ENCODE measurements around the gene EYS. TPM values are rescaled to one million over a fixed set of nuclear protein-coding genes. Genes with fewer than 3 reads are reported as not detected.

EYS gene
- total and polyA plus RNA-seq, 2 of the 8 experiments (the other 6 are each of a cell fraction or from before 2014, with no cell fraction given), result 0.05 to 0.13 TPM

DNA sequence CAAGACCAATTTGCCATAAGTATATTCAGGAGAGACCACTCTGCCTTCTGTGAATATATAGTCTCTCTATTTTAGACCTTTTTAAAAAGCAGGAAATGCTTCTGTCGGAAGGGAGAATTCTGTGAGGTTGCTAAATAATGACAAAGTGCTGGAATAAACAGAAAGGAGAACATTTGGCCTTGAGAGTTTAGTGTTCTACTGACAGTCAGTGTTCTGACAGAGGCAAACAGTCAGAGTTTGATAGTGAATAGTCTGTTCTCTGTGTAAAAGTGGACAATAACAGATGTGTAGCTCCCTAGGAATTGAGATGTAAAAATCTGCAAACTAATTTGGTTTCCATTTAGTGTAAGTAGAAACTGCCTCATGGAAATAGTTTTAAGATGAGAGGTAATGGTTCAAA lies 1850.8 kb downstream of the EYS start:
- no peak overlapping the region for H2BK20ac ChIP-seq (ENCODE audit: low read length)
- no peaks in the 10 kb centered on the region for H3K79me1 ChIP-seq (ENCODE audit: low read depth, low read length)
- H4K91ac ChIP-seq (replicated peaks; ENCODE audit: insufficient read length, low read length), result no peak overlapping the region
- H3K4me3 ChIP-seq (ENCODE audit: extremely low read depth in 1 of 4, insufficient read depth in 2 of 4, low read depth in 3 of 4, low read length in 4 of 4), result no peak overlapping the region
- no peak overlapping the region for H2BK15ac ChIP-seq (ENCODE audit: low read length)
- no peaks in the 10 kb centered on the region for H3K79me2 ChIP-seq (ENCODE audit: control insufficient read depth in 1 of 2, insufficient read depth in 2 of 2, low read length in 2 of 2)
- no peak overlapping the region for H3K23ac ChIP-seq (ENCODE audit: insufficient read length)
- no peaks in the 10 kb centered on the region for H3K9me3 ChIP-seq (ENCODE audit: insufficient read depth in 2 of 2, low read depth in 1 of 2, low read length in 1 of 2)
- no peak overlapping the region for H3K4me2 ChIP-seq (ENCODE audit: insufficient read depth in 1 of 2, low read depth in 2 of 2, low read length in 2 of 2)
- H2BK120ac ChIP-seq (replicated peaks; ENCODE audit: low read depth, low read length), result no peak overlapping the region
- no peaks in the 10 kb centered on the region for H3K27me3 ChIP-seq (replicated peaks in 1 of 4; ENCODE audit: control insufficient read depth in 3 of 4, extremely low read depth in 1 of 4, insufficient read depth in 3 of 4, low read length in 3 of 4)
- WGBS, 2 experiments (ENCODE audit: extremely low coverage in 1 of 2, insufficient coverage in 1 of 2, insufficient read length in 1 of 2, insufficient replicate concordance in 2 of 2, low coverage in 1 of 2, low lambda C conversion rate in 2 of 2, missing lambda C conversion rate in 1 of 2), result 100% methylated on average over 1 of the region's 1 CpG; no CpG with 5 or more reads in 1 of the 2 experiments
- H3K27ac ChIP-seq (ENCODE audit: low read depth, low read length), result no peak overlapping the region
- no peaks in the 10 kb centered on the region for H3K36me3 ChIP-seq (ENCODE audit: control insufficient read depth in 2 of 4, insufficient read depth in 4 of 4, low read length in 3 of 4)
- H2AFZ ChIP-seq (ENCODE audit: low read length), result no peak overlapping the region
- no peak overlapping the region for H2BK12ac ChIP-seq (ENCODE audit: low read depth, low read length)
- H3K56ac ChIP-seq (replicated peaks; ENCODE audit: insufficient read length, low read depth, low read length), result no peak overlapping the region
- H3K18ac ChIP-seq (ENCODE audit: extremely low read depth, low read length), result no peak overlapping the region
- CTCF ChIA-PET (ENCODE audit: partially characterized antibody), result interaction anchor here (1.2 kb wide), 1 partner anchor 12 kb away, joined by 4 read pairs; no protein-coding TSS in a partner anchor
- FAIRE-seq, result no peak
- no peaks in the 10 kb centered on the region for H4K20me1 ChIP-seq (replicated peaks in 1 of 2; ENCODE audit: control insufficient read depth in 1 of 2, insufficient read depth in 2 of 2, low read length in 2 of 2)
- no peak overlapping the region for H2BK5ac ChIP-seq (ENCODE audit: low read depth, low read length)
- no peak overlapping the region for H3K4ac ChIP-seq (replicated peaks; ENCODE audit: insufficient read length, low read depth, low read length)
- no peak for DNase-seq (ENCODE audit: low read depth in 1 of 2, low spot score in 2 of 2)
- H3K4me1 ChIP-seq (replicated peaks in 1 of 4; ENCODE audit: control insufficient read depth in 3 of 4, insufficient read depth in 4 of 4, low read length in 3 of 4), result no peaks in the 10 kb centered on the region
- H4K5ac ChIP-seq (ENCODE audit: insufficient read length, low read depth, low read length), result no peak overlapping the region
- no peak overlapping the region for H4K8ac ChIP-seq (ENCODE audit: extremely low read depth, insufficient read depth, low read length)
- POLR2A ChIA-PET (ENCODE audit: partially characterized antibody), result no interaction called here
- no peaks in the 10 kb centered on the region for H3K23me2 ChIP-seq (ENCODE audit: low read depth, low read length)
- H3K9ac ChIP-seq (replicated peaks in 1 of 4; ENCODE audit: extremely low read depth in 1 of 4, low read depth in 3 of 4, low read length in 3 of 4), result no peak overlapping the region
- no peak overlapping the region for H3K14ac ChIP-seq (ENCODE audit: insufficient read length)
- H2AK5ac ChIP-seq (ENCODE audit: low read depth, low read length), result no peak overlapping the region
- TF ChIP-seq RNF2 (IDR thresholded peaks at IDR 0.05; ENCODE audit: borderline replicate concordance, low read depth, low read length, missing control alignments, poor library complexity, severe bottlenecking) (no peak), NRF1 (IDR thresholded peaks at IDR 0.05; ENCODE audit: low read depth, low read length) (no peak), SUZ12 (IDR thresholded peaks at IDR 0.05; ENCODE audit: low read length) (no peak), MAFK (IDR thresholded peaks at IDR 0.05; ENCODE audit: low read depth, low read length) (no peak), SP2 (IDR thresholded peaks at IDR 0.05; ENCODE audit: low read length) (no peak), RFX5 (IDR thresholded peaks at IDR 0.05; ENCODE audit: borderline replicate concordance, low read depth, low read length) (no peak), CBX5 (IDR thresholded peaks at IDR 0.05; ENCODE audit: low read depth, low read length) (no peak), NANOG (IDR thresholded peaks at IDR 0.05; ENCODE audit: insufficient read depth, low read depth, low read length, poor library complexity, severe bottlenecking) (no peak), CREB1 (IDR thresholded peaks at IDR 0.05) (no peak), SAP30 (IDR thresholded peaks at IDR 0.05; ENCODE audit: insufficient read depth, insufficient replicate concordance, low read length) (no peak), TAF7 (optimal IDR thresholded peaks at IDR 0.05; ENCODE audit: borderline replicate concordance, low read depth, low read length) (no peak), GTF2F1 (IDR thresholded peaks at IDR 0.05; ENCODE audit: borderline replicate concordance, low read depth, low read length) (no peak), ASH2L (IDR thresholded peaks at IDR 0.05; ENCODE audit: low read length) (no peak), RXRA (IDR thresholded peaks at IDR 0.05; ENCODE audit: insufficient read depth, low read depth, low read length) (no peak), TAF1 (IDR thresholded peaks at IDR 0.05; ENCODE audit: low read depth, low read length) (no peak)

Measured in H1 (cell line).